NCI-H1694 treated with DMSO at 0.1 percent for 48 hours (cell line): ENCODE measurements around the gene BEST2.
"Not testable (repeated sequence)": the region's sequence is repeated elsewhere in the genome, so short reads cannot be mapped to it uniquely, and the experiment has no call there.

ENCODE experiments used
- DNase-seq: peaks from one replicate; lab custom pipeline; 2025; lab: John Stamatoyannopoulos, UW

The BEST2 gene

GRCh38 chr19:12788042-12788681 is 36.6 kb downstream of the BEST2 start:
- no peak for DNase-seq

DNA sequence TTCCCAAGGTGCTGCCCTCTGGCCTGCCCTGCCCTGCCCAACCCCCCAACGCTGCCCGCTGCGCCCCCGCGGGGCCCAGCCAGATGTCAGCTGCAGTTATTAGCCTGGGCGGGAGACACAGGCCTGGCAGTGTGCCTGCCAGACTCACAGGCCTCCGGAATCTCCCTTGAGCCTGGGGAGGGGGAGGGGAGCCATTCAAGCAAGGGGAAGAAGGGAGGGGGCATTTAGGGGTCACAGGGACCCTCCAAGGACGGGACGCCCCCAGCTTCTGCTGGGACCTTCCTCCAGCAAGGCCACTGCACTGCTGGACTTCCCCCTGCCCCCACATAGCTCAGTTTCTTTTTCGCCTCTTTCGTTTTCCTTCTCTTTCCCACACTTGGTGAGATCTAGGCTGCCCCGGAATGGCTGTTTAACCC is 37.1 kb downstream of the BEST2 start:
- peak; percentile 21 for DNase-seq

DNA sequence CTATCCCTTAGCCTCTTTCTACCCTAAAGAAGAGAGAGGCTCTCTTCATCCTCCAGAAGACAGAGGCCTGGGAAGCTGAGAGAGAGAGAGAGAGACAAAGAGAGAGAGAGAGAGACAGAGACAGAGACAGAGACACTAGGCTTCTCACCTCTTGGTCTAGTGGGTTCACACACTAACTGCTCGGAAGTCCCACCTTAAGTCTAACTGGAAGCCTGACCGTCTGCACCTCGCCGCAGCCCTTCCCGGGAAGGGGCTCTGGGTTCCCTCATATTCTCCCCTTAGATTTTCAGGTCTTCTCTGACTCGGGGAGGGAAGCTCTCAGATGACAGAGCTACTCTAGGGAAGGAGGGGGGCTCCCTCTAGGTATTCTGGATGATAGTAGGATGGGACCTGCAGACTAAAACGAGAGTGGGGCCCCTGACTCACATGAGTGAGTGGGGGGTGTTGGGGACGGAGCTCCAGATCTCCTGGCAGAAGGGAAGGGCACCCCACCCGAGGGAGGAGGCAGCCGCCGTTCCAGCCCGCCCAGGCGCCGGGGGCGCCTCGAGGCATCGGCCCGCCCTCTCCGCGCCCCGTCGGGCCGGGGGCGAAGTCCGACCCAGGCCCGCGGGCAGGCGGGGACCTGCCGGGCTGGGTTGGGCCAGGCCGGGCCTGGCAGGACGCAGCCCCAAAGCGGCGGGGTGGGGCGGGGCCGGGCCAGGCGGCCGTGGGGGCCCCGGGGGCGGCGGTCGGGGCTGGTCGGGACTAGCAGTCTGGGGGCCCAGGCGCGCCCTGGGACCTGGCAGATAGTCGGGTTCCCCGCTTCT is 37.7 kb downstream of the BEST2 start:
- DNase-seq: peak; percentile 23

- DNase-seq: peak; percentile 57
Measured at GRCh38 chr19:12789904-12790619, 38.5 kb downstream of the BEST2 start.

GRCh38 chr19:12790628-12791344 is 39.2 kb downstream of the BEST2 start:
- DNase-seq: no peak

DNA sequence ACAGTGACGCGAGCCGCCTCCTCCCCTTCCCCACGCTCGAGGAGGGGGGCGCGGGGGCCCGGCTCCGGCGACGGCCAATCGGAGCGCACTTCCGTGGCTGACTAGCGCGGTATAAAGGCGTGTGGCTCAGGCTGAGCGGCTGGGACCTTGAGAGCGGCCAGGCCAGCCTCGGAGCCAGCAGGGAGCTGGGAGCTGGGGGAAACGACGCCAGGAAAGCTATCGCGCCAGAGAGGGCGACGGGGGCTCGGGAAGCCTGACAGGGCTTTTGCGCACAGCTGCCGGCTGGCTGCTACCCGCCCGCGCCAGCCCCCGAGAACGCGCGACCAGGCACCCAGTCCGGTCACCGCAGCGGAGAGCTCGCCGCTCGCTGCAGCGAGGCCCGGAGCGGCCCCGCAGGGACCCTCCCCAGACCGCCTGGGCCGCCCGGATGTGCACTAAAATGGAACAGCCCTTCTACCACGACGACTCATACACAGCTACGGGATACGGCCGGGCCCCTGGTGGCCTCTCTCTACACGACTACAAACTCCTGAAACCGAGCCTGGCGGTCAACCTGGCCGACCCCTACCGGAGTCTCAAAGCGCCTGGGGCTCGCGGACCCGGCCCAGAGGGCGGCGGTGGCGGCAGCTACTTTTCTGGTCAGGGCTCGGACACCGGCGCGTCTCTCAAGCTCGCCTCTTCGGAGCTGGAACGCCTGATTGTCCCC is 39.9 kb downstream of the BEST2 start, which contains the start of gene JUNB:
TSS of gene JUNB (plus strand) at position 142 of the 706 bp plus-strand sequence. CDS start at position 428, 286 bp downstream.
- peak; percentile 78 for DNase-seq

- peak; percentile 20 for DNase-seq
Measured at GRCh38 chr19:12792051-12792852, 40.7 kb downstream of the BEST2 start.

- DNase-seq: no peak
Measured at GRCh38 chr19:12792853-12793289, 41.3 kb downstream of the BEST2 start.

GRCh38 chr19:12793290-12794195 is 42.0 kb downstream of the BEST2 start:
- peak; percentile 82 for DNase-seq

GRCh38 chr19:12794196-12794941 is 42.8 kb downstream of the BEST2 start:
- DNase-seq: peak; percentile 41

GRCh38 chr19:12794971-12795381 is 43.4 kb downstream of the BEST2 start:
- DNase-seq: no peak

DNA sequence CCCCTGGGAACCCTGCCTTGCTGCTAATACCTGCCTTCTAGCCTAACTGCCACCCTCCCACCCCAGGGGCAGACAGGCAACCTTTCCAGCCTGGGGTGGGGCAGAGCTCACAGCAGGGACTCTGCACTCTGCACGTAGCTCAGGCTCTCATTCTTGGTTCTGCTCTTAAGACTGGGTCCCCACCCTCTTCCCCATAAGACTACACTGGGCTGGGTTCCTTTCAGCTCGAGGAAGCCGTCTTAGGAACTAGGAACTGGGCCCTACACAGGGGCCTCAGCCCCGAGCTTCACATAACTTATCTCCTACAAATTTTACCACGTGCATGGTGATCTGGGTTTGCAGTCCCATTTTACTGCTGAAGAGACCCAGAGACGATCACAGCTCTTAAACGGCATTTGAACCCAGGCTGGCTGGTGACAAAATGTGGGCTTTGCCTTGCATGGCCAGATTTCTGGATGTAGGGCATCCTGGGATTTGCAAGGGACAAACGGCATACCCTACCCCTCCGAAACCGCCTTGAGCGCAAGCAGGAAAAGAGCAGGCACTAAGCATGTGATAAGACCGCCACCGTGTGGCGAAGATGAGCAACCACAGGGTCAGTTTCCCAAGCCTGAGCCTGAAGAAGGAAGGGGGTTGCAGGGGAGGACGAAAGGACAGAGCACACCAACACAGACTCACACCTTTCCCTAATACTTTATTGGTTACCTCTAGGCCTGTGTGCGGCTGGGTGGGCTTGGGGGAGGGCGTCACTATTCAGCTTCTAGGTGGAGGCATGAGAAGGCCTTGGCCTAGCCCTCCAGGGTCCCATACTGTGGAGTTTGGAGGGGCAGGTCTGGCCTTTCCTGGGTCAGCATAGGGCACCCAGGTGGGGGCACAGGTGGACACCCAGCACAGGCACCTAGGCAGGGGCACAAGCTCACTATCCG is 44.8 kb downstream of the BEST2 start:
- DNase-seq: peak; percentile 74

- DNase-seq: no peak
Measured at GRCh38 chr19:12797141-12797587, 45.6 kb downstream of the BEST2 start.

GRCh38 chr19:12797607-12798006 is 46.0 kb downstream of the BEST2 start:
- not testable (repeated sequence) for DNase-seq

DNA sequence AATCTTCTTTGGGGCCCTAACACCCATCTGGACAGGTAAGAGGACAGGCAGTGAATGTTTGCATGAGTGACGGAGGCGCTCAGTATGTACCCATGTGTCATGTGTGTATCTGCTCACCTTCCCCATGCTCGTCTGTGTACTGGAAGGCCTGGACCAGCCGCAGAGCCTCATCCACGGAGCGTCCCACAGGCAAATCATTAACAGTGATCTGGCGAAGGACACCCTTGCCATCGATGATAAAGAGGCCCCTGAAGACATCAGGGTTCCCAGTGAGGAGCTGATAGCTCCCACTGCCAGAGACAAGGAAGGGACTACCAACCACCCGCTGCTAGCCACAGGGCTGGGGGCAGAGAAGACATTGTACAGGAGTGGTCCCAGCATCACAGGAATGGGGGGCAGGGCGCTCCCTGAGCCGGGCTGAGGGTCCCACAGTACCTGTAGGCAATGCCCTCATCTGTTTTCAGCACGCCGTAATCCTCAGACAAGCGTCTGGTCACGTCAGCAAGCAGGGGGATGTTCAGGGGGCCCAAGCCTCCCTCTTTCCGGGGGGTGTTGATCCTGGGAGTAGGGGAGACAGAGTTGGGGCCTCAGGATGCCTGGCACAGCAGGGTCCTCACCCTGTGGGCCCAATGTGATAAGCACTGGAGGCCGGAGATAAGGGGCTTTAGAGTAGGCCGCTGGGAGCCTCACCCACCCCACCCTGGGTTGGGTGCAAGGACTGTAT is 48.3 kb downstream of the BEST2 start:
- DNase-seq: no peak

GRCh38 chr19:12800466-12800770 is 48.8 kb downstream of the BEST2 start:
- no peak for DNase-seq

GRCh38 chr19:12800923-12801465 is 49.4 kb downstream of the BEST2 start:
- no peak for DNase-seq
